HG03565 (cell line): ENCODE measurements around the gene PTPRU.
"Not testable (repeated sequence)": the region's sequence is repeated elsewhere in the genome, so short reads cannot be mapped to it uniquely, and the experiment has no call there.

ENCODE experiments used
- ATAC-seq: cut with Tn5 transposase; IDR thresholded peaks from one replicate; pipeline ENCODE4 v1.9.1; 2021; ENCODE audit warnings: mild to moderate bottlenecking, moderate library complexity; ENCODE audit not compliant: unreplicated experiment

Gene PTPRU

DNA sequence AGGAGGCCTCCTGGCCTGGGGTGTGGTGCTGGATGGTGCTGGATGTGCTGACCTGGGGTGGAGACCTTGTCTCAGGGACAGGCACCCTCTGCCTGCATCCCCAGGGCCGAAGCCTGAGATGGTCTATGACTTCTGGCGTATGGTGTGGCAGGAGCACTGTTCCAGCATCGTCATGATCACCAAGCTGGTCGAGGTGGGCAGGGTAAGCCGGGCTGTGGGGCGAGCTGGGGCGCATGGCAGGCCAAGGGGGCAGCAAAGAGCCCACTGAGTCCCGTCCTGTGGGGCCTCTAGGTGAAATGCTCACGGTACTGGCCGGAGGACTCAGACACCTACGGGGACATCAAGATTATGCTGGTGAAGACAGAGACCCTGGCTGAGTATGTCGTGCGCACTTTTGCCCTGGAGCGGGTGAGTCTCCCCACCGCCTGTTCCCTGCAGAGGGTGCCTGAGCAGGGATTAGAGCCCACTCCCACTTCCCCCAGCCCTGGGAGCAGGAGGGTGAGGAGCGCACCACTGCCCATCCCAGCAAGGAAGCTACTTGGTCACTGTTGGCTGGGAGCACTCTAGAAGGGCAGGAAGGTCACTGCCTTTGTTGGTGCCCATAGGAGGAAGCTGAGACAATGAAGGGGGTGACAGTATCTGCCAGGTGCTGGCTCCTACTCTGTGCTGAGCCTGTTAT lies 75.2 kb downstream of the PTPRU start:
- no peak for ATAC-seq

- no peak for ATAC-seq
Measured at GRCh38 chr1:29312469-29313461, 76.4 kb downstream of the PTPRU start.

GRCh38 chr1:29314685-29315084 lies 78.4 kb downstream of the PTPRU start:
- not testable (repeated sequence) for ATAC-seq

- ATAC-seq = no peak
Measured at GRCh38 chr1:29315262-29315661, 78.9 kb downstream of the PTPRU start.

DNA sequence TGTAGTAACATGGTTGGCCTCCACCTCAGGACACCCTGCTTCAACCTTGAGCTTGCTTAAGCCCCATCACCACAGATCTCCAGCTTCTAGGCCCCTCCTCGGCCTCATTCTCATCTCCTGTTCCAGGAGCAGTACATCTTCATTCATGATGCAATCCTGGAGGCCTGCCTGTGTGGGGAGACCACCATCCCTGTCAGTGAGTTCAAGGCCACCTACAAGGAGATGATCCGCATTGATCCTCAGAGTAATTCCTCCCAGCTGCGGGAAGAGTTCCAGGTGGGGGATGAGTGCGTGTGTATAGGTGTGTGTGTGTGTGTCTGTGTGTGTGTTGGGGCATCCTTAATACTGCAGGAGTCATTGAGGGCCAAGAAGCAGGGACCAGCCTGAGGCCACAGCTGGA lies 79.6 kb downstream of the PTPRU start:
- no peak for ATAC-seq

GRCh38 chr1:29317063-29317915 lies 81.0 kb downstream of the PTPRU start:
- no peak for ATAC-seq

GRCh38 chr1:29317916-29318530 lies 81.7 kb downstream of the PTPRU start:
- ATAC-seq = no peak

GRCh38 chr1:29318724-29319123 lies 82.4 kb downstream of the PTPRU start:
- ATAC-seq = no peak

GRCh38 chr1:29319300-29320110 lies 83.2 kb downstream of the PTPRU start:
- ATAC-seq = no peak

GRCh38 chr1:29320156-29320940 lies 84.0 kb downstream of the PTPRU start:
- no peak for ATAC-seq

DNA sequence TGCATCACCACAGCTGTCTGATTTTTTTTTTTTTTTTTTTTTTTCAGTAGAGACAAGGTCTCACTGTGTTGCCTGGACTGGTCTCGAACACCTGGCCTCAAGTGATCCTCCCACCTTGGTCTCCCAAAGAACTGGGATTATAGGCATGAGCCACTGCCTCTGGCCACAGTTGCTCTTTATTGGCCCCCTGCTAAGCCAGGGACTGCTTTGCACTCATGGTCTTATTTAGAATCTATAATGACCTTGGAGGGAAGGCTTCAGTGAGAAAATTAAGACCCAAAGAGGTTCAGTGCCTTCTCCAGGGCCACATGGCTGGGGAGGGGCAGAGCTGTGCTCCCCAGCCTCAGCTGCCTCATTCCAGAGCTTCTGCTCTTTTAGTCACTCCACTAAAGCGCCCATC lies 84.9 kb downstream of the PTPRU start:
- ATAC-seq = no peak

- ATAC-seq = no peak
Measured at GRCh38 chr1:29322147-29322694, 85.9 kb downstream of the PTPRU start.

DNA sequence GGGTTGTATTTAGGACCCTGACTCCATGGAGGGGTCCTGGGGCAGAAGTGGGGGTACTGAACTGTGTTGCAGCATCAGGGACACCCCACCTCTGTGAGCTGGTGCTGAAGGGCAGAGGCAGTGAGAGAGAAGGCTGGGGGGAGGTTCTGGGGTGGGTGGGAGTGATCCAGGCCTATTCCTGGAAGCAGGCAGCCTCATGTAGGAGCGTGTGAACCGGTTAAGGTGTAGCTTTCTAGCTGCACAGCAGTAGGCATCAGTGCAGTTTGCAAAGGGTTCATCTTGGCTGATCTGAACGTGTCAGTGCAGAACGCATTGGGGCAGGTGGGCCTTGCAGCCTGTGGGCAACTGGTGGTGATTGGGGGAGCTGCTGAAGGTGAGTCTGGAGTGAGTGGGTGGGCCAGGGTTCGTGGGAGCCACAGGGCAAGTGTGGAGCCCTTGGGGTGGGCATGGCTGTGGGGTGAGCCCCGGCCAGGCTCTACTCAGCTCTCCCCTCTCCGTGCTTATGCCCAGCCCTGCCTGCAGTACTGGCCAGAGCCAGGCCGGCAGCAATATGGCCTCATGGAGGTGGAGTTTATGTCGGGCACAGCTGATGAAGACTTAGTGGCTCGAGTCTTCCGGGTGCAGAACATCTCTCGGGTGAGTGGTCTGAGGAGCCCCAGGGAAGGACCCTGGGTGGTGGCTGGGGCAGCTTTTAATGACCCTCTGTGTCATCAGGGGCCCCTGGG lies 86.7 kb downstream of the PTPRU start:
- no peak for ATAC-seq

- ATAC-seq = no peak
Measured at GRCh38 chr1:29323636-29324035, 87.3 kb downstream of the PTPRU start.

DNA sequence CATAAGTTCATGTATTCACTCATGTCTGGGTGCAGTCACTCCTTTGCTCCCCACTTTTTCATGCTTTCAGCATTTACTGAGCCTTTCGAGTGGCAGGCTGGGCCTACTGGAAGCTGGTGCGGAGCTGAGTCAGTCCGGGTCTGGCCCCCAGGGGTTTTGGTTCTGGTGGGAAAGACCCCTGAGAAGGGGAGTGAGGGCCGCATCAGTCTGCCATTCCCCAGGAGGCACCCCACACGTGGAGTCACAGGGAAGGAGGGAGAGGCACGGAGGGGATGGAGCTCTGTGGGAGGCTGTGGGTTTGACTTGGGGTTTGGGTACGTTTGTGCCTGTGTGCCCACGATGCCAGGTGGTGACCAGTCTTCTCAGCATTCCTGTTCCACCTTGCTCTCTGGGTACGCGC lies 87.9 kb downstream of the PTPRU start:
- ATAC-seq = no peak

- no peak for ATAC-seq
Measured at GRCh38 chr1:29324771-29325351, 88.5 kb downstream of the PTPRU start.

DNA sequence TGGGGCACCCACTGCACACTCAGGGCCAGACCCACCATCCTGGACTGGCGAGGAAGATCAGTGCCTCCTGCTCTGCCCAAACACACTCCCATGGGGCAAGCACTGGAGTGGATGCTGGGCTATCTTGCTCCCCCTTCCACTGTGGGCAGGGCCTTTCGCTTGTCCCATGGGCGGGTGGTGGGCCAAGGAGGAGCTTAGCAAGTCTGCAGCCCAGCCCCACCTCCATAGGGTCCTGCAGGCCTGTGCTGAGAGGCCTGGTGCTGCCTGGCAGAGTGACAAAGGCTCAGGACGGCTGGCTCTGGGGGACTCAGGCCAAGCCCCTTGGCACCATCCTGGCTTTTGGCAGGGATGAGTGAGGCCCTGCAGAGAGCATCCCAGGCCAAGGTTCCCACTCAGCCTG lies 89.4 kb downstream of the PTPRU start:
- ATAC-seq = no peak

GRCh38 chr1:29326123-29326522 lies 89.8 kb downstream of the PTPRU start:
- ATAC-seq = no peak
